Kidney (tissue), 14 donors: ENCODE measurements around the gene CAPZB. TPM values are rescaled to one million over a fixed set of nuclear protein-coding genes. Genes with fewer than 3 reads are reported as not detected.

ENCODE experiments used
- DNase-seq, 5 donors: peaks; one replicate each; pipeline ENCODE4 v3.0.0-alpha.2; 2013 to 2020
- FAIRE-seq: peaks from 2 replicates; lab custom pipeline; 2012; peaks lifted over from hg19 to GRCh38; lab: Jason Lieb, UNC
- H3K27ac ChIP-seq, 2 donors: one replicate each; pipeline ENCODE4 v1.7.0; 2013; ENCODE audit warnings: low read depth in 2 of 2, low read length in 2 of 2, inconsistent platforms in 1 of 2
- H3K27me3 ChIP-seq: one replicate; pipeline ENCODE4 v1.7.1; 2013; ENCODE audit warnings: low read length, inconsistent platforms; ENCODE audit not compliant: control insufficient read depth, insufficient read depth
- H3K36me3 ChIP-seq, 3 donors: one replicate each; pipeline versions ENCODE4 v1.7.0 to v1.7.1; 2013; ENCODE audit warnings: low read length in 3 of 3, control low read depth in 1 of 3, inconsistent platforms in 1 of 3; ENCODE audit not compliant: insufficient read depth in 3 of 3, control insufficient read depth in 2 of 3
- H3K4me1 ChIP-seq, 3 donors: one replicate each; pipeline versions ENCODE4 v1.7.0 to v1.7.1; 2013; ENCODE audit warnings: low read length in 3 of 3, inconsistent platforms in 1 of 3, low read depth in 1 of 3; ENCODE audit not compliant: control insufficient read depth in 2 of 3, insufficient read depth in 2 of 3
- H3K4me3 ChIP-seq, 3 donors: one replicate each; pipeline versions ENCODE4 v1.7.0 to v1.8.1; 2013; ENCODE audit warnings: low read length in 3 of 3, control low read depth in 1 of 3, inconsistent platforms in 1 of 3
- H3K9ac ChIP-seq, 3 donors: one replicate each; pipeline versions ENCODE4 v1.7.0 to v1.7.1; 2013; ENCODE audit warnings: low read length in 3 of 3, control low read depth in 1 of 3, inconsistent platforms in 1 of 3
- H3K9me3 ChIP-seq, 3 donors: one replicate each; pipeline versions ENCODE4 v1.7.0 to v1.7.1; 2013; ENCODE audit warnings: low read length in 3 of 3, control low read depth in 1 of 3, inconsistent platforms in 1 of 3; ENCODE audit not compliant: control insufficient read depth in 2 of 3, insufficient read depth in 1 of 3
- intact Hi-C: fragments of 100-400 bp; cut with DNase I; formaldehyde crosslinking; loops from one replicate; pipeline ENCODE4 v1.11.1; 2022
- polyA plus RNA-seq: library from polyadenylated mRNA; stranded (reverse); fragments of 350-450 nt; fragmentation: Illumina TruSeq; extraction: RNeasy Lipid Tissue Mini Kit (QIAGEN cat#74804); gene quantifications from one replicate; pipeline ENCODE4 v1.2.3, GENCODE V29; 2014; ENCODE audit warnings: low read depth, low replicate concordance; ENCODE audit not compliant: insufficient read depth
- total RNA-seq: library from RNA; stranded (reverse); fragmentation: NEBNext Ultra II Directional; extraction: Animal tissue kit (Norgen Biotek cat#: 25700); gene quantifications from one replicate; pipeline ENCODE4 v1.2.1, GENCODE V29; 2021
- TF ChIP-seq, protein P1 (sequence below): IDR thresholded peaks from 3 replicates; pipeline ENCODE4 v1.5.1; 2012; ENCODE audit warnings: mild to moderate bottlenecking, moderate library complexity, borderline replicate concordance; ENCODE audit not compliant: insufficient read depth; ENCODE audit errors: extremely low read depth
- donor health status: control.
- donor health status: control.
- donor health status: control.
- donor health status: control.
- donor health status: control.
- donor health status: DM: yes; HTN: yes; CAD: no.
- donor health status: Normal renal cell carcinoma (clear cell type).

CAPZB gene
- total and polyA plus RNA-seq, 2 donors from 2014 or later = 253 to 265 TPM

DNA sequence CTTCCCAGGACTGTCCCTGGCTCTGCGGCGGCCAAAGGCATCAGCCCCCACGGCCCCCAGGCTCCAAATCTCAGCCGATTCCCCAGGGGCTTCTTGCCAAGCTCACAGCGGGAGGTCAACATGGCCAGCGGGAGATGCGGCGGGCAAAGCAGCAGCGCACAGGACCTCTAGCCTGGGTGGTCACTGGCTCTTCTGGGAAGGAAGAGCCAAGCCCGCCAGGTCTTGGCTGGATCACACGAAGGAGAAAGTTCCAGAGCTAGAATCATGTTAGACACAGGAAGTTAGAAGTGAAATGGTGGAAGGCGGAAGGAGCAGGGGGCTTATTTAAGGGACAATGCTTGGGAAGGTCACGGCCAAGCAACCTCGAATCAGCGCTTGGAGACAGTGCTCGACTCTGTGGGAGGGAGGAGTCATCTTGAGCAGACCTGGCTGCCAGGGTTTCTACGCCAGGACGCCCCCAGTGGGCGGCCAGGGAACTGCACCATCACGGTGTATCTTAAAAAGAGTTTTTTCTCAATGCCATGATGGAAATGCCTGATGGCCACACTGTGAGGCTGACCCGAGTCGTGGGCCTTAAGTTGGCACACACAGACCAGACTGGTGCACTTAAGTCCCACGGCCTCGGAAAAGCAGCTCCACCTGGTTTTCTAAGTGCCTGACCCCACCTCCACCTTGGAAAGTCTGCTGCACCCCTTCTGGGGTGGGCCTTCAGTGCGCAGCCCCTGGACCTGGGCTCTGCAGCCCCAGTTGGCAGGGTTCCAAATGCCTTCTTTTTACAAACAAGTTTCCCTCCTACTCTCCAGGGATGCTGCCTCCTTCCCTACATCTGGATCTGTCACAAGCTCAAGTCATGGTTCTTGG is 143.9 kb downstream of the CAPZB start:
- Histone ChIP-seq H3K4me1 (peaks cover 0 to 3% (median 0%) of the 10 kb centered on the region in 3 donors), H3K9ac (no peak overlapping the region), H3K27ac (no peak overlapping the region), H3K27me3 (no peaks in the 10 kb centered on the region), H3K36me3 (peaks cover 0 to 14% (median 7%) of the 10 kb centered on the region in 3 donors), H3K4me3 (no peak overlapping the region), H3K9me3 (no peaks in the 10 kb centered on the region)
- DNase-seq (peak; percentile 74 to 84 (median 82)), FAIRE-seq (no peak)
- intact Hi-C loops = no loop called here
- TF ChIP-seq, protein P1, sequence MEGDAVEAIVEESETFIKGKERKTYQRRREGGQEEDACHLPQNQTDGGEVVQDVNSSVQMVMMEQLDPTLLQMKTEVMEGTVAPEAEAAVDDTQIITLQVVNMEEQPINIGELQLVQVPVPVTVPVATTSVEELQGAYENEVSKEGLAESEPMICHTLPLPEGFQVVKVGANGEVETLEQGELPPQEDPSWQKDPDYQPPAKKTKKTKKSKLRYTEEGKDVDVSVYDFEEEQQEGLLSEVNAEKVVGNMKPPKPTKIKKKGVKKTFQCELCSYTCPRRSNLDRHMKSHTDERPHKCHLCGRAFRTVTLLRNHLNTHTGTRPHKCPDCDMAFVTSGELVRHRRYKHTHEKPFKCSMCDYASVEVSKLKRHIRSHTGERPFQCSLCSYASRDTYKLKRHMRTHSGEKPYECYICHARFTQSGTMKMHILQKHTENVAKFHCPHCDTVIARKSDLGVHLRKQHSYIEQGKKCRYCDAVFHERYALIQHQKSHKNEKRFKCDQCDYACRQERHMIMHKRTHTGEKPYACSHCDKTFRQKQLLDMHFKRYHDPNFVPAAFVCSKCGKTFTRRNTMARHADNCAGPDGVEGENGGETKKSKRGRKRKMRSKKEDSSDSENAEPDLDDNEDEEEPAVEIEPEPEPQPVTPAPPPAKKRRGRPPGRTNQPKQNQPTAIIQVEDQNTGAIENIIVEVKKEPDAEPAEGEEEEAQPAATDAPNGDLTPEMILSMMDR = peak; percentile 81

DNA sequence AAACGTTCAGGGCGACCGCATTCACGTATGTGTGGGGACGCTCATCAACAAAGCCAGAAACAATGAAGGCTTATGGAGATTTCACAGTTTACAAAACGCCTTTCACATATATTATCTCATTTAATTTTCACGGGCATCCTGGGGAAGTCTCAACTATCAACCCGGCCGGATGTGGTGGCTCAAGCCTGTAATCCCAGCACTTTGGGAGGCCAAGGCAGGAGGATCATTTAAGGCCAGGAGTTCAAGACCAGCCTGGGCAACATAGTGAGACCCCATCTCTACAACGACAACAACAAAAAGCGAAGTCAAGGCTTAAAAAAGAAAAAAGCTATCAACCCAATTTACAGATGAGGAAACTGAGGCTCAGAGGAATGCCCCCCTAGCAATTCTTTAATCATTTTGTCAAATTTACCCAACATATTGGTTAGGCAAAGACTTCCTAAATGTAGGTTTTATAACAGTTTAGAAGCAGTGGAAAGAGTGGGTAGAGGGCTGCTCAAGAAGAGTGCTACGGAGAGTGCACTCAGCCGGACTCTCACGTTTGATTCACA is 144.9 kb downstream of the CAPZB start:
- H3K4me3 ChIP-seq = no peak overlapping the region
- DNase-seq (no peak), FAIRE-seq (no peak)
- H3K4me1 ChIP-seq = peaks cover 0 to 3% (median 0%) of the 10 kb centered on the region in 3 donors
- no peaks in the 10 kb centered on the region for H3K27me3 ChIP-seq
- intact Hi-C loops = no loop called here
- H3K36me3 ChIP-seq = peaks cover 0 to 14% (median 7%) of the 10 kb centered on the region in 3 donors
- H3K9ac ChIP-seq = no peak overlapping the region
- TF ChIP-seq, protein P1 = no peak
- H3K27ac ChIP-seq = no peak overlapping the region
- no peaks in the 10 kb centered on the region for H3K9me3 ChIP-seq

DNA sequence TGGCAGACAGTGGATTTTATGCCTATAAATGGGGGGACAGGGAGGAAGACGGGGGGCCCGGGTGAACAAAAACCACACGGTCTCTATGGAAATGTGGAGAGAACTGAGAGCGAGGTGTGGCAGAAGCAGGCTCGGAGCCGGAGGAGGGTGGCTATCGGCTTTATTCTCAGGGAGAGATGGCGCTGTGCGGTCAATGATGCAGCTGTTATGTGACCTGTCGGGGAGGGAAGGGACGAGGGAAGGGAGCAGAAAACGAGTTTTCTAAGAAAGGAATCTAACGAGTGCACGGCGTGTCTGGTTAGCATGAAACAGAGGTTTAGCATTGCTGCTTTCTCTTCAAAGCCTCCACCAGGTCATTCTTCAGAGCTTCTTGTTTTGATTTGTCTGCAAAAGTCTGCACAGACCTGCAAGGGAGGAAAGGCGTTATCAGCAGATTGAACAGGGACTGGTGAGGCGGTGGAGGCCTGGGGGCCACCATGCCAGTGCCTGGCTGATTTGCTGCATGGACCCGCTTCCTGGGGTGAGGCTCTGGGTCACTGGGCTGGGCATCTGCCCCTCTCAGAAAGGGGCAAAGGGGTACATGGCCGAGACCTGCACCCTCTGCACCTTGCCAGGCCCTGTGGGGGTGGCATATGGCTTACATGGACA is 146.0 kb downstream of the CAPZB start:
- Histone ChIP-seq H3K4me1 (peaks cover 0 to 3% (median 0%) of the 10 kb centered on the region in 3 donors), H3K4me3 (no peak overlapping the region), H3K9me3 (no peaks in the 10 kb centered on the region), H3K27ac (no peak overlapping the region), H3K9ac (no peak overlapping the region), H3K27me3 (no peaks in the 10 kb centered on the region), H3K36me3 (peaks cover 0 to 10% (median 7%) of the 10 kb centered on the region in 3 donors)
- TF ChIP-seq, protein P1 = no peak
- FAIRE-seq (no peak), DNase-seq (peak in 3 of 5 donors; percentile 35 to 51 (median 36))
- intact Hi-C loops = no loop called here
